Measurements from ENCODE around the gene SUCO.

Gene SUCO

GRCh38 chr1:172556461-172556860, 23.5 kb downstream of the SUCO start:
- H3K4me3 ChIP-seq (ENCODE audit: insufficient read depth, low read depth, low read length), result no peak overlapping the region
- H3K27me3 ChIP-seq (ENCODE audit: control insufficient read depth, insufficient read depth, low read length, poor library complexity, severe bottlenecking), result no peaks in the 10 kb centered on the region
- no peaks in the 10 kb centered on the region for H3K9me3 ChIP-seq (ENCODE audit: control insufficient read depth, low read length)
- peaks cover 4% of the 10 kb centered on the region for H3K36me3 ChIP-seq (ENCODE audit: control insufficient read depth, insufficient read depth, low read length)
- H3K4me1 ChIP-seq (ENCODE audit: control insufficient read depth, insufficient read depth, low read length), result no peaks in the 10 kb centered on the region
- no peak overlapping the region for H3K27ac ChIP-seq (ENCODE audit: insufficient read depth, low read depth, low read length, poor library complexity, severe bottlenecking)

DNA sequence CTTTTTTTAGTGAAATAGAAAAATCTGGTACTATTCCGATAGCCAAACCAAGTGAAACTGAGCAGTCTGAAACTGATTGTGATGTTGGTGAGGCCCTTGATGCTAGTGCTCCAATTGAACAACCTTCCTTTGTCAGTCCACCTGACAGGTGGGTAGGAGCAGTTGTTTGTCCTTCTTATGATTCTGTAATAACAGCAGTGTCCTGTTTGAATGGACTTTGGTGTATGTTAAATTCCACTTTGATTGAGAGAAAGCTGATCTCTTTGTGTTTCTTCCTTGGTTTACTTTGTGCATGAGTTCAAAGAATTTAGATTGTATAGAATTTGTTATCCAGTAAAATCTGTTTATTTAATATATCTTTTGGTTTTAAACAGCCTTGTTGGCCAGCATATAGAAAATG, 24.3 kb downstream of the SUCO start:
- Histone ChIP-seq H3K36me3 (ENCODE audit: control insufficient read depth, insufficient read depth, low read length) (peaks cover 9% of the 10 kb centered on the region), H3K4me3 (ENCODE audit: insufficient read depth, low read depth, low read length) (no peak overlapping the region), H3K27me3 (ENCODE audit: control insufficient read depth, insufficient read depth, low read length, poor library complexity, severe bottlenecking) (no peaks in the 10 kb centered on the region), H3K9me3 (ENCODE audit: control insufficient read depth, low read length) (no peaks in the 10 kb centered on the region), H3K27ac (ENCODE audit: insufficient read depth, low read depth, low read length, poor library complexity, severe bottlenecking) (no peak overlapping the region), H3K4me1 (ENCODE audit: control insufficient read depth, insufficient read depth, low read length) (no peaks in the 10 kb centered on the region)
- WGBS, 2 experiments, result 96 to 100% methylated on average over 1 of the region's 1 CpG

- H3K9me3 ChIP-seq (ENCODE audit: control insufficient read depth, low read length), result no peaks in the 10 kb centered on the region
- no peak overlapping the region for H3K4me3 ChIP-seq (ENCODE audit: insufficient read depth, low read depth, low read length)
- no peaks in the 10 kb centered on the region for H3K27me3 ChIP-seq (ENCODE audit: control insufficient read depth, insufficient read depth, low read length, poor library complexity, severe bottlenecking)
- H3K36me3 ChIP-seq (ENCODE audit: control insufficient read depth, insufficient read depth, low read length), result peaks cover 15% of the 10 kb centered on the region
- no peaks in the 10 kb centered on the region for H3K4me1 ChIP-seq (ENCODE audit: control insufficient read depth, insufficient read depth, low read length)
- H3K27ac ChIP-seq (ENCODE audit: insufficient read depth, low read depth, low read length, poor library complexity, severe bottlenecking), result no peak overlapping the region
- WGBS, 2 experiments, result 90 to 92% methylated on average over 4 of the region's 4 CpGs
These were observed 26.7 kb downstream of the SUCO start for GRCh38 chr1:172559572-172560210.

GRCh38 chr1:172561252-172561651, 28.3 kb downstream of the SUCO start:
- H3K27ac ChIP-seq (ENCODE audit: insufficient read depth, low read depth, low read length, poor library complexity, severe bottlenecking), result no peak overlapping the region
- WGBS, 2 experiments, result 93 to 95% methylated on average over 3 of the region's 3 CpGs

GRCh38 chr1:172566196-172566997, 33.4 kb downstream of the SUCO start:
- Histone ChIP-seq H3K27ac (ENCODE audit: insufficient read depth, low read depth, low read length, poor library complexity, severe bottlenecking) (no peak overlapping the region), H3K9me3 (ENCODE audit: control insufficient read depth, low read length) (no peaks in the 10 kb centered on the region), H3K36me3 (ENCODE audit: control insufficient read depth, insufficient read depth, low read length) (peaks cover 34% of the 10 kb centered on the region), H3K4me3 (ENCODE audit: insufficient read depth, low read depth, low read length) (no peak overlapping the region), H3K4me1 (ENCODE audit: control insufficient read depth, insufficient read depth, low read length) (no peaks in the 10 kb centered on the region), H3K27me3 (ENCODE audit: control insufficient read depth, insufficient read depth, low read length, poor library complexity, severe bottlenecking) (no peaks in the 10 kb centered on the region)
- 93 to 95% methylated on average over 4 to 5 of the region's 5 CpGs for WGBS, 2 experiments

More at GRCh38 chr1:172561252-172561651, 28.3 kb downstream of the SUCO start:
- Histone ChIP-seq H3K9me3 (ENCODE audit: control insufficient read depth, low read length) (no peaks in the 10 kb centered on the region), H3K36me3 (ENCODE audit: control insufficient read depth, insufficient read depth, low read length) (peaks cover 15% of the 10 kb centered on the region), H3K4me1 (ENCODE audit: control insufficient read depth, insufficient read depth, low read length) (no peaks in the 10 kb centered on the region), H3K27me3 (ENCODE audit: control insufficient read depth, insufficient read depth, low read length, poor library complexity, severe bottlenecking) (no peaks in the 10 kb centered on the region), H3K4me3 (ENCODE audit: insufficient read depth, low read depth, low read length) (no peak overlapping the region)

GRCh38 chr1:172567720-172568119, 34.8 kb downstream of the SUCO start:
- H3K4me3 ChIP-seq (ENCODE audit: insufficient read depth, low read depth, low read length), result no peak overlapping the region
- H3K36me3 ChIP-seq (ENCODE audit: control insufficient read depth, insufficient read depth, low read length), result peaks cover 29% of the 10 kb centered on the region
- 97 to 98% methylated on average over 3 of the region's 3 CpGs for WGBS, 2 experiments

DNA sequence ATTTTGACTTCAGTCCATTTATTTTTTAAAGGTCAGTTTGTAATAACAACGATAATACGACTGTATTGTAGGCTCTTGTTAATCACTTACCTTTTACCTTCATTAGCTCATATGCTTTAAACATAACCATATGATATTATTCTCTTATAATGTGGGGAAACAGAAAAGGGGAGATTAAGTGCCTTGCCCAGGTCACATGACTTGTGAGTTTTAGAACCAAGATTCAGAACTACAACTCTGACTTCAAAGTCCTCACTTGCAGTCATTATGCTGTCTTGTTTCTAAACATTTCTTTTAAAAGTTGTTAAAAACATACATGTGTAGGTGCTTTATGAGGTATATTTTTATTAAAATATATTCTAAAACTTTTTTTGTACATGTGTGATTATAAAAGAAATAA, 41.1 kb downstream of the SUCO start:
- WGBS, 2 experiments, result 100% methylated on average over 2 of the region's 2 CpGs; no CpG with 5 or more reads in 1 of the 2 experiments
- Histone ChIP-seq H3K36me3 (ENCODE audit: control insufficient read depth, insufficient read depth, low read length) (peaks cover 21% of the 10 kb centered on the region), H3K9me3 (ENCODE audit: control insufficient read depth, low read length) (no peaks in the 10 kb centered on the region), H3K4me3 (ENCODE audit: insufficient read depth, low read depth, low read length) (no peak overlapping the region), H3K27ac (ENCODE audit: insufficient read depth, low read depth, low read length, poor library complexity, severe bottlenecking) (no peak overlapping the region), H3K4me1 (ENCODE audit: control insufficient read depth, insufficient read depth, low read length) (no peaks in the 10 kb centered on the region), H3K27me3 (ENCODE audit: control insufficient read depth, insufficient read depth, low read length, poor library complexity, severe bottlenecking) (no peaks in the 10 kb centered on the region)

More at GRCh38 chr1:172567720-172568119, 34.8 kb downstream of the SUCO start:
- Histone ChIP-seq H3K27me3 (ENCODE audit: control insufficient read depth, insufficient read depth, low read length, poor library complexity, severe bottlenecking) (no peaks in the 10 kb centered on the region), H3K4me1 (ENCODE audit: control insufficient read depth, insufficient read depth, low read length) (no peaks in the 10 kb centered on the region), H3K27ac (ENCODE audit: insufficient read depth, low read depth, low read length, poor library complexity, severe bottlenecking) (no peak overlapping the region), H3K9me3 (ENCODE audit: control insufficient read depth, low read length) (no peaks in the 10 kb centered on the region)

DNA sequence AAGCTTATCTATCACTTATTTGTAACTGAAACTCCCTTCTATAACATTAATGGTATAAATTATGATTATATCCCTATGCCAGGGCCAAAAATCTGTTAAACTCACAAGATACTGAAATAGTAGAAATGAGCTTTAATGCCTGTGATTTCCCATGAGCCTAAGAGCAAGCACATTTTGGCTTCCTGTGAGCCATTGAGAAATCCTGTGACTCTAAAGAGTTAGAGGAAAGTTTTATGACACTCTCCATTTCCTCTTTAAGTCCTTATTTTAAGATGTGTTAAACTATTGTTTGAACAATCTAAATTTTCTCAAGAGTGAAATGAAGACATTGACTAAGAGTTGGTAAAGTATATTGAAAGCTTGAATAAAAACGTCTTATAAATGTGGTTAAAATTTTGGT, 45.6 kb downstream of the SUCO start:
- H3K4me3 ChIP-seq (ENCODE audit: insufficient read depth, low read depth, low read length), result no peak overlapping the region
- no peaks in the 10 kb centered on the region for H3K27me3 ChIP-seq (ENCODE audit: control insufficient read depth, insufficient read depth, low read length, poor library complexity, severe bottlenecking)
- WGBS, 2 experiments, result 92% methylated on average over 1 of the region's 1 CpG
- H3K4me1 ChIP-seq (ENCODE audit: control insufficient read depth, insufficient read depth, low read length), result no peaks in the 10 kb centered on the region
- peaks cover 8% of the 10 kb centered on the region for H3K36me3 ChIP-seq (ENCODE audit: control insufficient read depth, insufficient read depth, low read length)
- H3K9me3 ChIP-seq (ENCODE audit: control insufficient read depth, low read length), result no peaks in the 10 kb centered on the region
- no peak overlapping the region for H3K27ac ChIP-seq (ENCODE audit: insufficient read depth, low read depth, low read length, poor library complexity, severe bottlenecking)

- H3K36me3 ChIP-seq (ENCODE audit: control insufficient read depth, insufficient read depth, low read length), result peaks cover 8% of the 10 kb centered on the region
- H3K27ac ChIP-seq (ENCODE audit: insufficient read depth, low read depth, low read length, poor library complexity, severe bottlenecking), result no peak overlapping the region
- H3K4me1 ChIP-seq (ENCODE audit: control insufficient read depth, insufficient read depth, low read length), result no peaks in the 10 kb centered on the region
- no peaks in the 10 kb centered on the region for H3K9me3 ChIP-seq (ENCODE audit: control insufficient read depth, low read length)
- H3K4me3 ChIP-seq (ENCODE audit: insufficient read depth, low read depth, low read length), result no peak overlapping the region
- no peaks in the 10 kb centered on the region for H3K27me3 ChIP-seq (ENCODE audit: control insufficient read depth, insufficient read depth, low read length, poor library complexity, severe bottlenecking)
These were observed 48.3 kb downstream of the SUCO start for GRCh38 chr1:172581273-172581672.

- H3K36me3 ChIP-seq (ENCODE audit: control insufficient read depth, insufficient read depth, low read length), result peaks cover 8% of the 10 kb centered on the region
- 89 to 92% methylated on average over 1 of the region's 1 CpG for WGBS, 2 experiments
- no peak overlapping the region for H3K27ac ChIP-seq (ENCODE audit: insufficient read depth, low read depth, low read length, poor library complexity, severe bottlenecking)
- H3K9me3 ChIP-seq (ENCODE audit: control insufficient read depth, low read length), result no peaks in the 10 kb centered on the region
- H3K4me1 ChIP-seq (ENCODE audit: control insufficient read depth, insufficient read depth, low read length), result no peaks in the 10 kb centered on the region
- no peak overlapping the region for H3K4me3 ChIP-seq (ENCODE audit: insufficient read depth, low read depth, low read length)
- no peaks in the 10 kb centered on the region for H3K27me3 ChIP-seq (ENCODE audit: control insufficient read depth, insufficient read depth, low read length, poor library complexity, severe bottlenecking)
These were observed 48.8 kb downstream of the SUCO start for GRCh38 chr1:172581779-172582178.
